SU-DHL-6 (cell line): ENCODE data around the gene ARHGEF4.

Experiments
- CTCF ChIP-seq: fragments of 200-600 bp; sonication (generic); IDR thresholded peaks from one replicate; pipeline ENCODE4 v1.5.1; 2017; ENCODE audit warnings: antibody characterized with exemption, mild to moderate bottlenecking, low read length, moderate library complexity; ENCODE audit not compliant: insufficient read depth, poor library complexity, severe bottlenecking
- EZH2phosphoT487 ChIP-seq: fragments of 200-600 bp; sonication (generic), shearing (Covaris generic); conservative IDR thresholded peaks from 2 replicates; pipeline ENCODE4 v1.6.1; 2018; ENCODE audit warnings: mild to moderate bottlenecking, antibody characterized with exemption, low read length, moderate library complexity, mixed read lengths

GRCh38 chr2:131076707-131077106, 240.0 kb downstream of the ARHGEF4 start:
- TF ChIP-seq EZH2phosphoT487 (no peak), CTCF (no peak)
